Renal cortical epithelial cell (primary cell): ENCODE measurements around the gene CXXC1. TPM values are rescaled to one million over a fixed set of nuclear protein-coding genes. Genes with fewer than 3 reads are reported as not detected.
"Not testable (repeated sequence)": the region's sequence is repeated elsewhere in the genome, so short reads cannot be mapped to it uniquely, and the experiment has no call there.

Experiments used
- DNase-seq: peaks from one replicate; pipeline ENCODE4 v3.0.0-alpha.2; 2011; ENCODE audit warnings: low read depth
- total RNA-seq: library from RNA; depleted of rRNA; stranded (reverse); fragments of >200 nt; gene quantifications from 2 replicates; pipeline ENCODE4 v1.2.3, GENCODE V29; 2014

The CXXC1 gene
- total RNA-seq, 1 donor from 2014 or later: 61.1 TPM

GRCh38 chr18:50274941-50275340 lies 12.6 kb downstream of the CXXC1 start:
- DNase-seq: no peak

- DNase-seq: no peak
Observed at GRCh38 chr18:50274044-50274442, 13.4 kb downstream of the CXXC1 start.

- DNase-seq: no peak
Observed at GRCh38 chr18:50273203-50274043, 14.1 kb downstream of the CXXC1 start.

GRCh38 chr18:50272568-50272967 lies 14.9 kb downstream of the CXXC1 start:
- no peak for DNase-seq

- DNase-seq: peak; percentile 40
Observed at GRCh38 chr18:50268022-50268747, 19.3 kb downstream of the CXXC1 start.

GRCh38 chr18:50266248-50266704 lies 21.2 kb downstream of the CXXC1 start, which contains the start of gene CFAP53:
CFAP53 (minus strand) TSS chr18:50266495; CDS start chr18:50266404, 91 bp downstream.
- peak; percentile 79 for DNase-seq

- no peak for DNase-seq
Observed at GRCh38 chr18:50262977-50263376, 24.5 kb downstream of the CXXC1 start.

GRCh38 chr18:50250935-50251334 lies 36.6 kb downstream of the CXXC1 start:
- DNase-seq: no peak

- DNase-seq: no peak
Observed at GRCh38 chr18:50249576-50249975, 37.9 kb downstream of the CXXC1 start.

GRCh38 chr18:50247561-50247960 lies 39.9 kb downstream of the CXXC1 start:
- no peak for DNase-seq

GRCh38 chr18:50241768-50242167 lies 45.7 kb downstream of the CXXC1 start:
- DNase-seq: not testable (repeated sequence)

GRCh38 chr18:50240080-50240563 lies 47.4 kb downstream of the CXXC1 start:
- peak; percentile 53 for DNase-seq

GRCh38 chr18:50232419-50232818 lies 55.1 kb downstream of the CXXC1 start:
- no peak for DNase-seq

Other genes starting within 250 kb of the CXXC1 start
- 50.0 and 79.2 TPM in 2 replicates for gene MYO5B, start 92.5 kb downstream of the CXXC1 start, total RNA-seq
- gene CFAP53, start 21.2 kb downstream of the CXXC1 start, total RNA-seq: 0.35 and 2.2 TPM in 2 replicates
- 32.6 and 62.7 TPM in 2 replicates for gene MBD1, start 6.2 kb downstream of the CXXC1 start, total RNA-seq
- gene SKA1, start 87.4 kb upstream of the CXXC1 start, total RNA-seq: 0.20 and 7.8 TPM in 2 replicates